ENCODE data around the gene OPTN. TPM values are rescaled to one million over a fixed set of nuclear protein-coding genes. Genes with fewer than 3 reads are reported as not detected.
"Not testable (repeated sequence)": the region's sequence is repeated elsewhere in the genome, so short reads cannot be mapped to it uniquely, and the experiment has no call there.

OPTN gene
- total and polyA plus RNA-seq, 2 experiments from 2014 or later = 48.7 to 79.4 TPM

DNA sequence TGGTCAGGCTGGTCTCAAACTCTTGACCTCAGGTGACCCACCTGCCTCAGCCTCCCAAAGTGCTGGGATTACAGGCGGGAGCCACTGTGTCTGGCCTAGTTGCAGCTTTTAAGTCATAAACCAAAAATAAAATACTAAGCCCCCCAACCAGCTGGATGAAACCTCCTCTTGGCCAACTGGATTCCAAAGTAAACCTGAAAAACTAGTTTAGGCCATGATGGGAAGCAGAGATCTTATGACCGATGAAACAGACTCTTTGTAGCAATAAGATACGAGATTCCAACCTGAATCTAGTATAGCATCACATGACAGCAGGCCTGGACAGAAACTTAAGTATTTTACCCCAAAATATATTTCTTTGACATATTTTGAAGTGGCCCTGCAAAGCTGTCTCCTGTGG is 52.3 kb downstream of the OPTN start:
- Histone ChIP-seq H3K27me3 (no peaks in the 10 kb centered on the region), H3K36me3 (replicated peaks; ENCODE audit: insufficient read depth, low read depth) (no peaks in the 10 kb centered on the region), H3K4me1 (ENCODE audit: insufficient read depth) (no peaks in the 10 kb centered on the region), H2AFZ (no peak overlapping the region), H3K27ac (peak overlapping the region; percentile 75), H3K9me2 (replicated peaks; ENCODE audit: insufficient read depth) (no peaks in the 10 kb centered on the region), H4K20me1 (ENCODE audit: insufficient read depth, poor library complexity, severe bottlenecking) (no peaks in the 10 kb centered on the region), H3K79me2 (no peaks in the 10 kb centered on the region), H3K9me3 (ENCODE audit: low read depth) (no peaks in the 10 kb centered on the region), H3K4me3 (no peak overlapping the region), H3K4me2 (no peak overlapping the region)
- no peak for DNase-seq (ENCODE audit: low spot score)
- TF ChIP-seq CTCF (IDR thresholded peaks at IDR 0.05; ENCODE audit: poor library complexity) = no peak
- TF ChIP-seq EZH2 (IDR thresholded peaks at IDR 0.05; ENCODE audit: borderline replicate concordance) = no peak
- no peak for TF ChIP-seq EZH2phosphoT487 (IDR thresholded peaks at IDR 0.05; ENCODE audit: low read depth, severe bottlenecking, unreplicated experiment)
- WGBS (ENCODE audit: low lambda C conversion rate, missing lambda C conversion rate) = 66% methylated on average over 3 of the region's 3 CpGs

GRCh38 chr10:13155860-13156259 is 55.9 kb downstream of the OPTN start:
- H2AFZ ChIP-seq; H3K4me2 ChIP-seq; H3K9me3 ChIP-seq (ENCODE audit: low read depth); H3K36me3 ChIP-seq (replicated peaks; ENCODE audit: insufficient read depth, low read depth); H3K4me3 ChIP-seq; H3K4me1 ChIP-seq (ENCODE audit: insufficient read depth); H3K27ac ChIP-seq; H4K20me1 ChIP-seq (ENCODE audit: insufficient read depth, poor library complexity, severe bottlenecking); DNase-seq (ENCODE audit: low spot score); H3K79me2 ChIP-seq; H3K27me3 ChIP-seq; H3K9me2 ChIP-seq (replicated peaks; ENCODE audit: insufficient read depth): not testable (repeated sequence)
- WGBS (ENCODE audit: low lambda C conversion rate, missing lambda C conversion rate) = 89% methylated on average over 3 of the region's 4 CpGs

DNA sequence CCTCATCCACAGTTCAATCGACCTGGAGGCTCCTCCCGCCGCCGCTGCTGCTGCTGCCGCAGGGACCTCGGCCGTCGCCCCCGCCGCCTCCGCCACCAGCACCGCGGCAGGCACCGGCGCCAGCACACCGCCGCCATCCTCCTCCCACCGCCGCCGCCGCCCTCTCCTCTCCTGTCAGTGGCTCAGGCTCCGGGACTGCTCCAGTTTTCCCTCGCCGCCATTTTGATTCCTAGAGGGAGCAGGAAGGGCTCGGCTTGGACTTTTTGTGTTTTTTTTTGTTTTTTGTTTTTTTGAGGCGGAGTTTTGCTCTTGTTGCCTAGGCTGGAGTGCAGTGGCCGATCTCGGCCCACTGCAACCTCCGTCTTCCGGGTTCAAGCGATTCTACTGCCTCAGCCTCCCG is 58.4 kb downstream of the OPTN start:
- H4K20me1 ChIP-seq (ENCODE audit: insufficient read depth, poor library complexity, severe bottlenecking) = no peaks in the 10 kb centered on the region
- H3K27me3 ChIP-seq = no peaks in the 10 kb centered on the region
- WGBS (ENCODE audit: low lambda C conversion rate, missing lambda C conversion rate) = 98% methylated on average over 17 of the region's 32 CpGs
- H3K27ac ChIP-seq = no peak overlapping the region
- H3K79me2 ChIP-seq = no peaks in the 10 kb centered on the region
- H2AFZ ChIP-seq = no peak overlapping the region
- no peak overlapping the region for H3K4me3 ChIP-seq
- no peaks in the 10 kb centered on the region for H3K36me3 ChIP-seq (replicated peaks; ENCODE audit: insufficient read depth, low read depth)
- no peaks in the 10 kb centered on the region for H3K9me3 ChIP-seq (ENCODE audit: low read depth)
- no peaks in the 10 kb centered on the region for H3K9me2 ChIP-seq (replicated peaks; ENCODE audit: insufficient read depth)
- H3K4me2 ChIP-seq = no peak overlapping the region
- TF ChIP-seq EZH2phosphoT487 (IDR thresholded peaks at IDR 0.05; ENCODE audit: low read depth, severe bottlenecking, unreplicated experiment) = no peak
- DNase-seq (ENCODE audit: low spot score) = no peak
- H3K4me1 ChIP-seq (ENCODE audit: insufficient read depth) = no peaks in the 10 kb centered on the region

GRCh38 chr10:13160934-13161856 is 61.2 kb downstream of the OPTN start, which contains the start of gene MCM10:
TSS of gene MCM10 (plus strand) at chr10:13161558. CDS start at chr10:13164203, 2,645 bp downstream.
- DNase-seq (ENCODE audit: low spot score) = peak; percentile 99
- Histone ChIP-seq H3K9me2 (replicated peaks; ENCODE audit: insufficient read depth) (no peaks in the 10 kb centered on the region), H3K4me2 (peak within 1 kb of the TSS; percentile 85), H3K27me3 (no peaks in the 10 kb centered on the region), H2AFZ (peak within 1 kb of the TSS; percentile 59), H4K20me1 (ENCODE audit: insufficient read depth, poor library complexity, severe bottlenecking) (no peaks in the 10 kb centered on the region), H3K4me1 (ENCODE audit: insufficient read depth) (no peaks in the 10 kb centered on the region), H3K9me3 (ENCODE audit: low read depth) (no peaks in the 10 kb centered on the region), H3K79me2 (no peaks in the 10 kb centered on the region), H3K4me3 (peak within 1 kb of the TSS; percentile 18), H3K36me3 (replicated peaks; ENCODE audit: insufficient read depth, low read depth) (no peaks in the 10 kb centered on the region), H3K27ac (no peak within 1 kb of the TSS)
- 4% methylated on average over 56 of the region's 56 CpGs for WGBS (ENCODE audit: low lambda C conversion rate, missing lambda C conversion rate)
- TF ChIP-seq EZH2phosphoT487 (IDR thresholded peaks at IDR 0.05; ENCODE audit: low read depth, severe bottlenecking, unreplicated experiment) (no peak), CTCF (IDR thresholded peaks at IDR 0.05; ENCODE audit: poor library complexity) (peak; percentile 87)

Measured in hepatocyte (in vitro differentiated cells).